K562 (cell line): ENCODE data around the gene FUBP3.

Experiments
- CTCF ChIP-seq, 3 experiments: IDR thresholded peaks in 2 of 3; conservative IDR thresholded peaks in 1 of 3; 2 replicates each; pipeline ENCODE4 v1.5.1; 2011 to 2012; ENCODE audit warnings: low read length in 3 of 3, mild to moderate bottlenecking in 3 of 3, control low read depth in 2 of 3, improper control_type of control experiment in 1 of 3, inconsistent platforms in 1 of 3, low read depth in 1 of 3, mixed read lengths in 1 of 3, moderate library complexity in 1 of 3; ENCODE audit not compliant: insufficient read depth in 2 of 3
- HNRNPH1 ChIP-seq: fragments of 200-400 bp; formaldehyde crosslinking; optimal IDR thresholded peaks from 2 replicates; pipeline ENCODE3; 2017; ENCODE audit warnings: low read depth, mild to moderate bottlenecking, low read length, moderate library complexity
- POLR3A ChIP-seq: IDR thresholded peaks from 2 replicates; pipeline ENCODE4 v1.6.1; 2011; ENCODE audit warnings: borderline replicate concordance, mild to moderate bottlenecking, moderate library complexity; ENCODE audit not compliant: insufficient read length, insufficient read depth; ENCODE audit errors: extremely low read depth
- SMC3 ChIP-seq: conservative IDR thresholded peaks from 2 replicates; pipeline ENCODE4 v1.6.1; 2011; ENCODE audit warnings: low read depth, low read length, improper control_type of control experiment; ENCODE audit not compliant: insufficient read depth
- TCF7 ChIP-seq: sonication (generic); IDR thresholded peaks from 2 replicates; pipeline ENCODE4 v1.6.1; 2016; ENCODE audit warnings: antibody characterized with exemption, borderline replicate concordance
- ZNF143 ChIP-seq: sonication (generic); formaldehyde crosslinking; IDR thresholded peaks from 2 replicates; pipeline ENCODE4 v1.9.0; 2022; ENCODE audit warnings: mild to moderate bottlenecking, missing genetic modification reagents
- ZNF274 ChIP-seq: IDR thresholded peaks from 2 replicates; pipeline ENCODE4 v1.6.1; 2011; ENCODE audit warnings: low read depth, mild to moderate bottlenecking, low read length, moderate library complexity, borderline replicate concordance
- TF ChIP-seq, protein P1 (sequence below): fragments of 450-650 bp; formaldehyde crosslinking; IDR thresholded peaks from 2 replicates; pipeline ENCODE4 v1.4.0; 2022; ENCODE audit warnings: missing genetic modification characterization
- TF ChIP-seq, protein P2 (sequence below), 2 experiments: fragments of 450-650 bp in 1 of 2; sonication (generic) in 1 of 2; formaldehyde crosslinking in 1 of 2; IDR thresholded peaks in 1 of 2; conservative IDR thresholded peaks in 1 of 2; 2 replicates each; pipeline versions ENCODE4 v1.6.1 to v1.8.1; 2016 to 2023; ENCODE audit warnings: mild to moderate bottlenecking in 2 of 2, moderate library complexity in 2 of 2, inconsistent platforms in 1 of 2, missing genetic modification reagents in 1 of 2

DNA sequence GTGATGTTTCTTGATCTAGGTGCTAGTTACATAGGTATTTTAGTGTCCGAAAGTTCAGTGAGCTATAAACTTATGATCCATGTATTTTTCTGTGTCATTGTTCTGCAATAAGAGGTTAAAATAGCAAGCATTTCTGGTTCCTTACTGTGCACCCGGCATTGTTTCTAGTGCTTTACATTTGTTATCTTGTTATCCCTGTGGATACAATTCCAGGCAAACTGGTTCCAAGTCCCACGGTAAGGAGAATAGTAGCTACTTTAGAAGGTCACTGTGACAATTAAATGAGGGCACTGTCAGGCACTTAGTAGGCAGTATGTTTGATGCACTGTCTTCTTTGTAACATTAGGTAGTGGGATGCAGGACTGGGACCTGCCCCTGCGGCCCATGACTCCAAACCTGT is 9.0 kb downstream of the FUBP3 start:
- TF ChIP-seq ZNF143 (no peak), SMC3 (no peak), ZNF274 (no peak), CTCF (IDR thresholded peaks at IDR 0.05 in 2 of 3, conservative IDR thresholded peaks at IDR 0.05 in 1 of 3; ENCODE audit: insufficient read depth in 2 of 3, low read depth in 1 of 3, low read length in 3 of 3) (no peak), HNRNPH1 (no peak), POLR3A (no peak), TCF7 (no peak)
- TF ChIP-seq, protein P1, sequence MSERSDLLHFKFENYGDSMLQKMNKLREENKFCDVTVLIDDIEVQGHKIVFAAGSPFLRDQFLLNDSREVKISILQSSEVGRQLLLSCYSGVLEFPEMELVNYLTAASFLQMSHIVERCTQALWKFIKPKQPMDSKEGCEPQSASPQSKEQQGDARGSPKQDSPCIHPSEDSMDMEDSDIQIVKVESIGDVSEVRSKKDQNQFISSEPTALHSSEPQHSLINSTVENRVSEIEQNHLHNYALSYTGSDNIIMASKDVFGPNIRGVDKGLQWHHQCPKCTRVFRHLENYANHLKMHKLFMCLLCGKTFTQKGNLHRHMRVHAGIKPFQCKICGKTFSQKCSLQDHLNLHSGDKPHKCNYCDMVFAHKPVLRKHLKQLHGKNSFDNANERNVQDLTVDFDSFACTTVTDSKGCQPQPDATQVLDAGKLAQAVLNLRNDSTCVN (CRISPR knock-in tag): no peak
- TF ChIP-seq, protein P2, sequence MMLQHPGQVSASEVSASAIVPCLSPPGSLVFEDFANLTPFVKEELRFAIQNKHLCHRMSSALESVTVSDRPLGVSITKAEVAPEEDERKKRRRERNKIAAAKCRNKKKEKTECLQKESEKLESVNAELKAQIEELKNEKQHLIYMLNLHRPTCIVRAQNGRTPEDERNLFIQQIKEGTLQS (IDR thresholded peaks at IDR 0.05): no peak
- TF ChIP-seq, protein P2 (CRISPR knock-in tag; conservative IDR thresholded peaks at IDR 0.05): no peak
